Measurements from ENCODE around the gene CCNT1. TPM values are rescaled to one million over a fixed set of nuclear protein-coding genes. Genes with fewer than 3 reads are reported as not detected.

The CCNT1 gene
- total and polyA plus RNA-seq, 2 of the 13 experiments (the other 11 are each of a cell fraction or from before 2014, with no cell fraction given) = 18.0 to 28.2 TPM

DNA sequence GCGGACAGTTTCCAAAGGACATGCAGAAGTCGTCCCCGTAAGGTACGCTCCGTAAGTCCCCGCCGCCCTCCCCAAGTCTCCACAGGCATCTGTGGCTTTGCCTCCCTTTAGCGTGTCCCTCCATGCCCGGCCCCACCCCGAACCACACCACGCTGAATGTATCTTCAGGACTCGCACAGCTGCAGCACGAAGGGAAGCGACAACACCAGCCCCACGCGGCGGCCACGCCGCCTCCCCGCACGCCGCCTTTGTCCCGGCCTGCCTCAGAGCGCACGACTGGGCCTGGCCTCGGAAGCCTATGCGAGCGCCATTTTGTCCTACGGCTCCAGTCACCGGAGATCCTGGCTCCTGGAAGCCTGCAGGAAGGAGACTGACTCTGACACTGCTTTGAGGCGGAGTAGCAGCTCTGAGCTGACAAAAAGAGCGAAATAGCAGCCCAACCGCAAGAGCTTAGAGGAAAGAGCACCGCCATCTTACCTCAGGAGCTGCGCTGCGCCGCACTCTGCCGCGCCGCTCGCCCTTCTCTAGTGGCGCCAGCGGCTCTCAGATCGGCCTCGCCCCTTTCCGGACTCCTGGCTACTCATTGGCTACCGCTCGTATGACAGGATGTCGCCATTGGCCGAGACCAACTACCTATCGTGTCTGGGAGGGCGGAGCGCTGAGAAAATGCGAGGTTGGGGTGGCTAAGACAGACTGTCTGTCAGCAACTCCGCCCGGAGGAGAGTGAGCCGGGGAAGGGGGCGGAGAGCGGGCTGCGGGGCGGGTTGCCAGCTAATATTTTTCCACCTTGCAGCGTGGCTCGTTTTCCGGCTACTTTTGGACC is 34.6 kb downstream of the CCNT1 start, which contains the start of gene KANSL2 (continued):
- TF ChIP-seq, protein P1, sequence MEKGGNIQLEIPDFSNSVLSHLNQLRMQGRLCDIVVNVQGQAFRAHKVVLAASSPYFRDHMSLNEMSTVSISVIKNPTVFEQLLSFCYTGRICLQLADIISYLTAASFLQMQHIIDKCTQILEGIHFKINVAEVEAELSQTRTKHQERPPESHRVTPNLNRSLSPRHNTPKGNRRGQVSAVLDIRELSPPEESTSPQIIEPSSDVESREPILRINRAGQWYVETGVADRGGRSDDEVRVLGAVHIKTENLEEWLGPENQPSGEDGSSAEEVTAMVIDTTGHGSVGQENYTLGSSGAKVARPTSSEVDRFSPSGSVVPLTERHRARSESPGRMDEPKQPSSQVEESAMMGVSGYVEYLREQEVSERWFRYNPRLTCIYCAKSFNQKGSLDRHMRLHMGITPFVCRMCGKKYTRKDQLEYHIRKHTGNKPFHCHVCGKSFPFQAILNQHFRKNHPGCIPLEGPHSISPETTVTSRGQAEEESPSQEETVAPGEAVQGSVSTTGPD (CRISPR knock-in tag; IDR thresholded peaks at IDR 0.05) = peak; percentile 47; the same call in 1 of the 2 replicates
- no peak for TF ChIP-seq NFE2L2 (IDR thresholded peaks at IDR 0.05; ENCODE audit: low read length)
- TF ChIP-seq MED8 (CRISPR knock-in tag; IDR thresholded peaks at IDR 0.05; ENCODE audit: insufficient replicate concordance) = peak; percentile 60
- TF ChIP-seq TEAD3 (CRISPR knock-in tag; optimal IDR thresholded peaks at IDR 0.05; ENCODE audit: borderline replicate concordance) = no peak
- peak; percentile 84; the same call in 1 of the 2 replicates for TF ChIP-seq GZF1 (CRISPR knock-in tag; IDR thresholded peaks at IDR 0.05)
- TF ChIP-seq KDM3A (CRISPR knock-in tag; IDR thresholded peaks at IDR 0.05; ENCODE audit: low read depth) = peak; percentile 57; the same call in 1 of the 2 replicates
- TF ChIP-seq MYNN (CRISPR knock-in tag; IDR thresholded peaks at IDR 0.05; ENCODE audit: low read depth) = peak; percentile 92
- peak; percentile 86 for TF ChIP-seq MXD4 (CRISPR knock-in tag; IDR thresholded peaks at IDR 0.05)
- TF ChIP-seq, protein P2, sequence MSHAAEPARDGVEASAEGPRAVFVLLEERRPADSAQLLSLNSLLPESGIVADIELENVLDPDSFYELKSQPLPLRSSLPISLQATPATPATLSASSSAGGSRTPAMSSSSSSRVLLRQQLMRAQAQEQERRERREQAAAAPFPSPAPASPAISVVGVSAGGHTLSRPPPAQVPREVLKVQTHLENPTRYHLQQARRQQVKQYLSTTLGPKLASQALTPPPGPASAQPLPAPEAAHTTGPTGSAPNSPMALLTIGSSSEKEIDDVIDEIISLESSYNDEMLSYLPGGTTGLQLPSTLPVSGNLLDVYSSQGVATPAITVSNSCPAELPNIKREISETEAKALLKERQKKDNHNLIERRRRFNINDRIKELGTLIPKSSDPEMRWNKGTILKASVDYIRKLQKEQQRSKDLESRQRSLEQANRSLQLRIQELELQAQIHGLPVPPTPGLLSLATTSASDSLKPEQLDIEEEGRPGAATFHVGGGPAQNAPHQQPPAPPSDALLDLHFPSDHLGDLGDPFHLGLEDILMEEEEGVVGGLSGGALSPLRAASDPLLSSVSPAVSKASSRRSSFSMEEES (CRISPR knock-in tag; IDR thresholded peaks at IDR 0.05) = peak; percentile 42; the same call in 1 of the 2 replicates
- no peak for TF ChIP-seq THYN1 (CRISPR knock-in tag; IDR thresholded peaks at IDR 0.05; ENCODE audit: borderline replicate concordance, low read depth)
- TF ChIP-seq, protein P3, sequence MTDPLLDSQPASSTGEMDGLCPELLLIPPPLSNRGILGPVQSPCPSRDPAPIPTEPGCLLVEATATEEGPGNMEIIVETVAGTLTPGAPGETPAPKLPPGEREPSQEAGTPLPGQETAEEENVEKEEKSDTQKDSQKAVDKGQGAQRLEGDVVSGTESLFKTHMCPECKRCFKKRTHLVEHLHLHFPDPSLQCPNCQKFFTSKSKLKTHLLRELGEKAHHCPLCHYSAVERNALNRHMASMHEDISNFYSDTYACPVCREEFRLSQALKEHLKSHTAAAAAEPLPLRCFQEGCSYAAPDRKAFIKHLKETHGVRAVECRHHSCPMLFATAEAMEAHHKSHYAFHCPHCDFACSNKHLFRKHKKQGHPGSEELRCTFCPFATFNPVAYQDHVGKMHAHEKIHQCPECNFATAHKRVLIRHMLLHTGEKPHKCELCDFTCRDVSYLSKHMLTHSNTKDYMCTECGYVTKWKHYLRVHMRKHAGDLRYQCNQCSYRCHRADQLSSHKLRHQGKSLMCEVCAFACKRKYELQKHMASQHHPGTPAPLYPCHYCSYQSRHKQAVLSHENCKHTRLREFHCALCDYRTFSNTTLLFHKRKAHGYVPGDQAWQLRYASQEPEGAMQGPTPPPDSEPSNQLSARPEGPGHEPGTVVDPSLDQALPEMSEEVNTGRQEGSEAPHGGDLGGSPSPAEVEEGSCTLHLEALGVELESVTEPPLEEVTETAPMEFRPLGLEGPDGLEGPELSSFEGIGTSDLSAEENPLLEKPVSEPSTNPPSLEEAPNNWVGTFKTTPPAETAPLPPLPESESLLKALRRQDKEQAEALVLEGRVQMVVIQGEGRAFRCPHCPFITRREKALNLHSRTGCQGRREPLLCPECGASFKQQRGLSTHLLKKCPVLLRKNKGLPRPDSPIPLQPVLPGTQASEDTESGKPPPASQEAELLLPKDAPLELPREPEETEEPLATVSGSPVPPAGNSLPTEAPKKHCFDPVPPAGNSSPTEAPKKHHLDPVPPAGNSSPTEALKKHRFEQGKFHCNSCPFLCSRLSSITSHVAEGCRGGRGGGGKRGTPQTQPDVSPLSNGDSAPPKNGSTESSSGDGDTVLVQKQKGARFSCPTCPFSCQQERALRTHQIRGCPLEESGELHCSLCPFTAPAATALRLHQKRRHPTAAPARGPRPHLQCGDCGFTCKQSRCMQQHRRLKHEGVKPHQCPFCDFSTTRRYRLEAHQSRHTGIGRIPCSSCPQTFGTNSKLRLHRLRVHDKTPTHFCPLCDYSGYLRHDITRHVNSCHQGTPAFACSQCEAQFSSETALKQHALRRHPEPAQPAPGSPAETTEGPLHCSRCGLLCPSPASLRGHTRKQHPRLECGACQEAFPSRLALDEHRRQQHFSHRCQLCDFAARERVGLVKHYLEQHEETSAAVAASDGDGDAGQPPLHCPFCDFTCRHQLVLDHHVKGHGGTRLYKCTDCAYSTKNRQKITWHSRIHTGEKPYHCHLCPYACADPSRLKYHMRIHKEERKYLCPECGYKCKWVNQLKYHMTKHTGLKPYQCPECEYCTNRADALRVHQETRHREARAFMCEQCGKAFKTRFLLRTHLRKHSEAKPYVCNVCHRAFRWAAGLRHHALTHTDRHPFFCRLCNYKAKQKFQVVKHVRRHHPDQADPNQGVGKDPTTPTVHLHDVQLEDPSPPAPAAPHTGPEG (CRISPR knock-in tag; IDR thresholded peaks at IDR 0.05) = peak; percentile 89
